ENCODE results near the gene SAMD11. TPM values are rescaled to one million over a fixed set of nuclear protein-coding genes. Genes with fewer than 3 reads are reported as not detected.

The SAMD11 gene
- total RNA-seq, 2 donors from 2014 or later: 3.0 to 4.2 TPM

DNA sequence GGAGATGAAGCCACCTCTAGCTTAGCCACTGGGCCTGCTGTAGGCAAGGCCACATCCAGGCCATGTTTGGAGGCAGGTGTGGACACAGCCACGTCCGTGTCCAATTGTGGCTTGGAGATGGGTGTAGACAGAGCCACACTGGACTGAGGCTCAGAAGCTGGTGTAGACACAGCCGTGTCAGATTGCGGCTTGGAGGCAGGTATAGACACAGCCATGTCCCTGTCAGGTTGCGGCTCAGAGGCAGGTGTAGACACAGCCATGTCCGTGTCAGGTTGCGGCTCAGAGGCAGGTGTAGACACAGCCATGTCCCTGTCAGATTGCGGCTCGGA lies 56.0 kb downstream of the SAMD11 start:
- Histone ChIP-seq H3K4me1 (peaks cover 3% of the 10 kb centered on the region), H3K4me3 (no peak overlapping the region), H3K27ac (no peak overlapping the region), H3K27me3 (peaks cover 4% of the 10 kb centered on the region), H3K9ac (ENCODE audit: low read depth in 2 of 2, low read length in 2 of 2) (no peak overlapping the region), H3K36me3 (no peaks in the 10 kb centered on the region), H3K9me3 (no peaks in the 10 kb centered on the region)
- TF ChIP-seq, protein P1, sequence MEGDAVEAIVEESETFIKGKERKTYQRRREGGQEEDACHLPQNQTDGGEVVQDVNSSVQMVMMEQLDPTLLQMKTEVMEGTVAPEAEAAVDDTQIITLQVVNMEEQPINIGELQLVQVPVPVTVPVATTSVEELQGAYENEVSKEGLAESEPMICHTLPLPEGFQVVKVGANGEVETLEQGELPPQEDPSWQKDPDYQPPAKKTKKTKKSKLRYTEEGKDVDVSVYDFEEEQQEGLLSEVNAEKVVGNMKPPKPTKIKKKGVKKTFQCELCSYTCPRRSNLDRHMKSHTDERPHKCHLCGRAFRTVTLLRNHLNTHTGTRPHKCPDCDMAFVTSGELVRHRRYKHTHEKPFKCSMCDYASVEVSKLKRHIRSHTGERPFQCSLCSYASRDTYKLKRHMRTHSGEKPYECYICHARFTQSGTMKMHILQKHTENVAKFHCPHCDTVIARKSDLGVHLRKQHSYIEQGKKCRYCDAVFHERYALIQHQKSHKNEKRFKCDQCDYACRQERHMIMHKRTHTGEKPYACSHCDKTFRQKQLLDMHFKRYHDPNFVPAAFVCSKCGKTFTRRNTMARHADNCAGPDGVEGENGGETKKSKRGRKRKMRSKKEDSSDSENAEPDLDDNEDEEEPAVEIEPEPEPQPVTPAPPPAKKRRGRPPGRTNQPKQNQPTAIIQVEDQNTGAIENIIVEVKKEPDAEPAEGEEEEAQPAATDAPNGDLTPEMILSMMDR (IDR thresholded peaks at IDR 0.05): no peak
- no peak for DNase-seq
- intact Hi-C loops (cut with DNase I): loop anchor here (5.0 to 10.0 kb wide), 2 partner anchors 83 to 315 kb away; no protein-coding TSS in a partner anchor

DNA sequence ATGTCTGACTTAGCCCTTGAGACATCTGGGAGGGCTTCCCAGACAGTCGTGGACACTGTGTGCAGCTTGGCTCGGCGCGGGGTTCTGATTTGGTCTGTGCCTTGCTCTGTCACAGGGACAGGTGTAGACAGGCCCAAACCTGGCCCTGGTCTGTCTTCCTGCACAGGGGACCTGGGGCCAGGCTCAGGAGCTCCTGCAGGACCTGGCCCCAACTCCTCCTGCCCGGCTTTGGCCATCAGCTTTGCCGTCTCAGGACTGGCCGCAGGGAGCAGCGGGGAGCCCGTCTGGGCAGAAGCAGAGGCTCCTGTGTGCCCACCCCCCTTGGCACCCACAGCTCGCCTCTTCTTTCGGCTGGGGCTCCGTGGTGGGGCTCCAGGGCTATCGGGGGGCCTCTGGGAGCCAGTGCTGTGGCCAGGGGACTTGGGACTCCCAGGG lies 56.4 kb downstream of the SAMD11 start:
- no peak overlapping the region for H3K9ac ChIP-seq (ENCODE audit: low read depth in 2 of 2, low read length in 2 of 2)
- no peak for DNase-seq
- H3K4me1 ChIP-seq: peaks cover 3% of the 10 kb centered on the region
- no peaks in the 10 kb centered on the region for H3K36me3 ChIP-seq
- intact Hi-C loops (cut with DNase I): loop anchor here (5.0 to 10.0 kb wide), 2 partner anchors 82 to 315 kb away; no protein-coding TSS in a partner anchor
- no peak overlapping the region for H3K4me3 ChIP-seq
- H3K27ac ChIP-seq: no peak overlapping the region
- TF ChIP-seq, protein P1 (IDR thresholded peaks at IDR 0.05): no peak
- peaks cover 4% of the 10 kb centered on the region for H3K27me3 ChIP-seq
- H3K9me3 ChIP-seq: no peaks in the 10 kb centered on the region

DNA sequence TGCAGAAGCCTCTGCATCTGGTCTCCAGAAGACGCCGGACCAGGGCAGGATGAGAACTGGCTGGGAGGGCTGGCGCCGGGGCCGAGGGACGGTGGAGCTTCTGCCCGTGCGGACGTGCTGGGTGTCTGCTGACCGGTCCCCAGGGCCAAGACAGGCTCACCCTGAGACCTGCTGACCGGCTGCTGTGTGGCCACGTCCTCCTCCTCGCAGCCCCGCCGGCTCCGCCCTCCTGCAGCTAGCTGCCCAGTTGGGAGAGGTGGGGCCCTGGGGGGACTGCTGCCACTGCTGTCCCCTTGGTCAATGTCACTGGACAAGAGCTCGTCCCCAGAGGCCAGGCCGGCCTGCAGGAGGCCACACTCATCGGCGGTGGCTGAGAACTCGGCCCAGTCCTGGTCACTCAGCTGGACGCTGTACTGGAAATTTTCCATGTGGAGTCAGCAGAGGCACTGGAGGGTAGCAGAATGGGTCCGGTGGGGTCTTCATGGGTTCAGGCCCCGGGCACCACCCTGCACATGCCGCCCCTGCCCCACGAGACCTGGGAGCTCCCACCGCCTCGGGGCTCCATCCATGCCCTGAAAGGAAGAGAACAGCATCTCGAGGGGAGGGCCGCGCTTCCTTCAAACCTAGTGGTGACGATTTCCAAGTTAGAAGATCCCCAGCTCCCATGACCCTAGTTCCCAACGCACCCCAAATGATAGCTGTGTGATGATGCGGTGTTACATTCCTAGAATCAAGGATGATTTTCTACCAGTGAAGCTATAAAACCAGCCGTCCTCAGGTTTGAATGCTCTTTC lies 57.1 kb downstream of the SAMD11 start:
- Histone ChIP-seq H3K27me3 (peaks cover 6% of the 10 kb centered on the region), H3K36me3 (no peaks in the 10 kb centered on the region), H3K4me3 (no peak overlapping the region), H3K9ac (ENCODE audit: low read depth in 2 of 2, low read length in 2 of 2) (no peak overlapping the region), H3K4me1 (peaks cover 3% of the 10 kb centered on the region), H3K9me3 (no peaks in the 10 kb centered on the region), H3K27ac (no peak overlapping the region)
- no peak for DNase-seq
- intact Hi-C loops (cut with DNase I): loop anchor here (5.0 to 10.0 kb wide), 2 partner anchors 82 to 314 kb away; no protein-coding TSS in a partner anchor
- TF ChIP-seq, protein P1 (IDR thresholded peaks at IDR 0.05): no peak

DNA sequence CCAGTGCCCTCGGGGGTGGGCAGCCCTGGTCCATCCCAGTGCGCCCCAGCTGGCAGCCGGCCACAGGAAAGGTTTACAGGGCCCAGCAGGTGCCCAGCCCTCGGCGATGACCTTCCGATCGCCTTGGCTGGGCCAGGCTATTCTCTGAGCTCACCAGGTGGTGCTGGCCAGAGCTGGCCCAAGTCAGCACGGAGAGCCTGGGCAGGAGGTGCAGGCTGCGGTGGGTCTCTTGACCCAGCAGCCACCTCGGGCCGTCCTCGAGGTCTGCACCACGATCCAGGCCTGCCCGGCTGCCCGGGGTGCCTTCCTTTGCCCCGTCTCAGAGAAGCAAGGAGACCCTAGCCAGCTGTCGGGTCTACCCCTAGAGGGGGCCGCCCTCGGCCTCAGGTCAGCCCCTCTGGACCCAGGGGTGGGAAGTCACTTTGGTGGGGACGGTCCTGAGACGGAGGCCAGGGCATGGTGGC lies 57.8 kb downstream of the SAMD11 start:
- Histone ChIP-seq H3K4me1 (no peaks in the 10 kb centered on the region), H3K4me3 (no peak overlapping the region), H3K9me3 (no peaks in the 10 kb centered on the region), H3K27me3 (peaks cover 7% of the 10 kb centered on the region), H3K36me3 (no peaks in the 10 kb centered on the region), H3K9ac (ENCODE audit: low read depth in 2 of 2, low read length in 2 of 2) (no peak overlapping the region), H3K27ac (no peak overlapping the region)
- TF ChIP-seq, protein P1 (IDR thresholded peaks at IDR 0.05): no peak
- DNase-seq: no peak
- intact Hi-C loops (cut with DNase I): loop anchor here (5.0 to 10.0 kb wide), 2 partner anchors 81 to 313 kb away; no protein-coding TSS in a partner anchor

- Histone ChIP-seq H3K4me3 (no peak within 1 kb of the TSS), H3K27ac (no peak within 1 kb of the TSS), H3K4me1 (no peaks in the 10 kb centered on the region), H3K27me3 (peaks cover 7% of the 10 kb centered on the region), H3K9ac (ENCODE audit: low read depth in 2 of 2, low read length in 2 of 2) (no peak within 1 kb of the TSS), H3K36me3 (no peaks in the 10 kb centered on the region), H3K9me3 (no peaks in the 10 kb centered on the region)
- TF ChIP-seq, protein P1 (IDR thresholded peaks at IDR 0.05): no peak
- intact Hi-C loops (cut with DNase I): loop anchor here (5.0 to 10.0 kb wide), 2 partner anchors 80 to 313 kb away; no protein-coding TSS in a partner anchor
- DNase-seq: no peak
These were observed 58.3 kb downstream of the SAMD11 start, which contains the start of gene PERM1 for GRCh38 chr1:981955-982558. Gene PERM1, minus strand, starts transcription at chr1:982093. Its CDS starts 1,064 bp downstream, at chr1:981029.
